ENCODE data around the gene CEP112. TPM values are rescaled to one million over a fixed set of nuclear protein-coding genes. Genes with fewer than 3 reads are reported as not detected.
"Not testable (repeated sequence)": the region's sequence is repeated elsewhere in the genome, so short reads cannot be mapped to it uniquely, and the experiment has no call there.

CEP112 gene
- total and polyA plus RNA-seq, 2 donors = 12.4 to 36.6 TPM

DNA sequence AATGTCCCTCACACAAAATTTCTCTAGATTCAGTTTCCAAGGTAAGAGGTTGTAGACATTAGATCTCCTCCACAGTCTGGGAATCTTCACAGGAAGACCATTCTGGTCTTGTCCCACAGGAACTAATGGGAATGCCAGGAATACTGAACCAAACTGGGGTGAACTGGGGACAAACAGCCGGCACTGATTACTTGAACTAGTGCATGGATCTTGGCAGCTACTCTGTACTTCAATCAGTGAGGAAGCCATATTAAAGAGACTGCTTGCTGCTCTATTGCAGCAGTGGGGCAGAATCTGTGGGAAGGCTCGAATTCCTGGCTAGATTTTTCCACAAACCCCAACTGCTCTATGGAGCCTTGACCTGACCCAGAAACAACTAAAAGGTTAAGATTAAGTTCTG is 361.6 kb downstream of the CEP112 start:
- Histone ChIP-seq H3K4me1 (ENCODE audit: insufficient read depth) (no peaks in the 10 kb centered on the region), H3K36me3 (ENCODE audit: insufficient read depth) (no peaks in the 10 kb centered on the region), H3K4me3 (ENCODE audit: low read depth, low read length) (no peak overlapping the region), H3K27ac (ENCODE audit: low read depth) (no peak overlapping the region)
- DNase-seq (ENCODE audit: extremely low spot score) = no peak
- 94% methylated on average over 2 of the region's 2 CpGs for WGBS

DNA sequence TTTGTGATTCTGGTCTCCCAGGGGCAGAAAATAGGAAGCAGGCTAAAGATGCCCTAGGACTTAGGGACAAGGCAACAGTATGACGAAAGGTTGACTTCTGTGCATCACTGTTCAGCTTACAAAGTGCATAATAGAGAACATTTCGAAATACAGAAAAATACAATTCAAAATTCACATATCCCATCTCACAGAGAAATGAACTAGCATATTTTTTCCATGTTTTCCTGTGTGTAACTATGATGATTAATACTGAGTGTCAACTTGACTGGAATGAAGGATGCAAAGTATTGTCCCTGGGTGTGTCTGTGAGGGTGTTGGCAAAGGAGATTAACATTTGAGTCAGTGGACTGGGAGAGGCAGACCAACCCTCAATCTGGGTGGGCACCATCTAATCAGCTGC is 365.4 kb downstream of the CEP112 start:
- WGBS = 89% methylated on average over 2 of the region's 2 CpGs

DNA sequence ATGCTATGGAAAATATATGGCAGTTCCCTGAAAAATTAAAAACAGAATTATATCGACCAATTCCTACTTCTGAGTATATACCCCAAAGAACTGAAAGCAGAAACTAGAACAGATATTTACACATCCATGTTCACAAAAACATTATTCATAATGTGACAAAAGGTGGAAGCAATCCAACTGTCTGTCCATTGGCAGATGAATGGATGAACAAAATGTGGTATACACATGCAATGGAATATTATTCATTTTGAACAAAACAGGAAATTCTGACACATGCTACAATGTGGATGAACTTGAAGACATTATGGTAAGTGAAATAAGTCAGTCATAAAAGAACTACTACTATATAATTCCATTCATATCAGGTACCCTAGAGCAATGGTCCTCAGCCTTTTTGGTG is 367.0 kb downstream of the CEP112 start:
- no peak overlapping the region for H3K27ac ChIP-seq (ENCODE audit: low read depth)
- no peak overlapping the region for H3K4me3 ChIP-seq (ENCODE audit: low read depth, low read length)
- no peaks in the 10 kb centered on the region for H3K4me1 ChIP-seq (ENCODE audit: insufficient read depth)
- 88% methylated on average over 1 of the region's 1 CpG for WGBS
- no peaks in the 10 kb centered on the region for H3K36me3 ChIP-seq (ENCODE audit: insufficient read depth)
- no peak for DNase-seq (ENCODE audit: extremely low spot score)

More for the DNA sequence above, 365.4 kb downstream of the CEP112 start:
- H3K4me3 ChIP-seq (ENCODE audit: low read depth, low read length); H3K4me1 ChIP-seq (ENCODE audit: insufficient read depth); H3K27ac ChIP-seq (ENCODE audit: low read depth); H3K36me3 ChIP-seq (ENCODE audit: insufficient read depth); DNase-seq (ENCODE audit: extremely low spot score): not testable (repeated sequence)

DNA sequence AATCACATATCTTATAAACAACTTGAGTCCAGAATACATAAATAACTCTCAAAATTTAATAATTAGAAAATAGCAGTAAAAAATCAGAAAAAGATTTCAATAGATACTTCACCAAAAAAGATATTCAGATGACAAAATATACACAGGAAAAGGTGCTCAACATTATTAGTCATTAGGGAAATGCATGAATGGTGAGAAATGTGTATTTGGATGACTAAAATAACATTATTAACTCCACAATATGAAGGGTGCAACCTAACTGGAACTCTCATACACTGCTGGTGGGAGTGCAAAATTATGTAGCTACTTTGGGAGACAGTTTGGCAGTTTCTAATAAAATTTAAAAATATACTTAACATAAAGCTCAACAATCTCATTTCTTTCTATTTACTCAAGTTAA is 368.2 kb downstream of the CEP112 start:
- H3K4me1 ChIP-seq (ENCODE audit: insufficient read depth) = no peaks in the 10 kb centered on the region
- no peak for DNase-seq (ENCODE audit: extremely low spot score)
- H3K27ac ChIP-seq (ENCODE audit: low read depth) = no peak overlapping the region
- no peaks in the 10 kb centered on the region for H3K36me3 ChIP-seq (ENCODE audit: insufficient read depth)
- H3K4me3 ChIP-seq (ENCODE audit: low read depth, low read length) = no peak overlapping the region

DNA sequence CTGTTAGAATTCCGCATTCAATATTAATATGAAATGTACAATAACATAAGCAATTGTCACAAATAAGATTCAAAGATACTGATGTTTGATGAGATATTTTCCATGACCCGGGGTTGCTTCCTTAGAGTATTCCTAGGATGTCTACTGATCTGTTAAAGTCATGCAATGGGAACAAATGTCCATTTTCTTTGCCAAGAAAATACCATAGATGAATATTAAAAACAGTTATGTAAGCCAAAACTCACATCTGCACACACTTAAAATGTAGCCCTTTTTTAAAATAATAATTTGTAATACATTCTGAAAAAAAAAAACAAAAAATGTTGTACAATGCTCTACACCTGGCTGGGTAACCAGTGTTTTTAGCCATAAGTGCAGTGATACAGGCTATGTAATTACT is 371.1 kb downstream of the CEP112 start:
- Histone ChIP-seq H3K27ac (ENCODE audit: low read depth) (no peak overlapping the region), H3K4me3 (ENCODE audit: low read depth, low read length) (no peak overlapping the region), H3K4me1 (ENCODE audit: insufficient read depth) (no peaks in the 10 kb centered on the region), H3K36me3 (ENCODE audit: insufficient read depth) (no peaks in the 10 kb centered on the region)
- DNase-seq (ENCODE audit: extremely low spot score) = no peak
- 84% methylated on average over 2 of the region's 2 CpGs for WGBS

DNA sequence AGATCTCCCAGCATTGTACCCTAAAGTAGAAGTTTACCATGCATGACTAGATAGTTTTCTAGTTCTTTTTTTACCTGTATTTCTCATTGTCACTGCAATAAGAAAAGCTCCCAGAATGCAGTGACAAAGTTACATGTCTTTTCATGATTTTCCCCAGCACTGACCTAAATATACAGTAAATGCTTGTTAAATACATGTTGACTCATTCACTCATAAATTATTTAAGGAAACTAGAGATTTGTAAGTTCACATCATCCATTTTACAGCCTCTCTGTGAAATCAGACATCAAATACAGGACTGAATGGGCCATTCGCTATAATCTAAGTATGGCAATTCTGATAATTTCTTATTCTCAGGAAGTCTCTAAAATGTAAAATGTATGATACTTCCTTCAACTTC is 371.6 kb downstream of the CEP112 start:
- H3K36me3 ChIP-seq (ENCODE audit: insufficient read depth) = no peaks in the 10 kb centered on the region
- H3K4me3 ChIP-seq (ENCODE audit: low read depth, low read length) = no peak overlapping the region
- WGBS = 89% methylated on average over 1 of the region's 1 CpG
- H3K27ac ChIP-seq (ENCODE audit: low read depth) = no peak overlapping the region
- DNase-seq (ENCODE audit: extremely low spot score) = no peak
- H3K4me1 ChIP-seq (ENCODE audit: insufficient read depth) = no peaks in the 10 kb centered on the region

DNA sequence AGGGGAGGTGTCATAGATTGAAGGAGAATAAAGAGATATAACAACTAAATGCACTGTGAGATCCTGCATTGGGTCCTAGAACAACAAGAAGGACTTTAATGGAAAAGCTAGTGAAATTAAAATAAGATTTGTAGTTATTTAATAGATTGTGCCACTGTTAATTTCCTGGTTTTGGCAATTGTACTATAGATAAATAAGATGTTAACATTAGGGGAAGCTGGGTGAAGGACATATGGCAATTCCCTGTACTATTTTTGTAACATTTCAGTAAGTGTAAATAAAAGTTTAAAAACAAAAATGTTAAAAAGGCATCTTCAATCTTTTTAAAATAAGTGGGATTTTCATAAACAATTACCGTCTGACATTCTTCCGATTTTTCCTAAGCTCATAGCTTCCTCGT is 372.1 kb downstream of the CEP112 start:
- H3K4me1 ChIP-seq (ENCODE audit: insufficient read depth) = no peaks in the 10 kb centered on the region
- H3K27ac ChIP-seq (ENCODE audit: low read depth) = no peak overlapping the region
- no peaks in the 10 kb centered on the region for H3K36me3 ChIP-seq (ENCODE audit: insufficient read depth)
- no peak overlapping the region for H3K4me3 ChIP-seq (ENCODE audit: low read depth, low read length)
- 53% methylated on average over 3 of the region's 3 CpGs for WGBS
- DNase-seq (ENCODE audit: extremely low spot score) = no peak

DNA sequence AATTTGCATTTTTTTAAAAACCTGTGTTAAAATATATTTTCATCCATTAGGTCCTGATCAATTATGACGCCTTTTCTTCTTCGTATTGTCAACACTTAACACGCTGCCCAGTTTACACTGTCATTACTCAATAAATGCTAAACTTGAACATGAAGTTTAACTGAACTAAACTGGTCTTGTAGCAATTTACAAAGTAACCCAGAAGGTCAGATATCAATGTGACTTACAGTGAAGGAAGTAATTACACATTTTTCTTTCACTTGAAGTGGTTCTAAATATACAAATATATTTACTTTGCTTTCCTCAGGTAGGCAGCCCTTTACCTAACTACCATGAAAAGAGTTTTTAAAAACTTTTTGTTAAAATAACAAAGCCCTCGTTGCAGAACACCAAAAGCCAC is 374.0 kb downstream of the CEP112 start:
- 90% methylated on average over 4 of the region's 4 CpGs for whole genome bisulfite sequencing
- no peak overlapping the region for H3K27ac ChIP-seq (ENCODE audit: low read depth)
- no peaks in the 10 kb centered on the region for H3K4me1 ChIP-seq (ENCODE audit: insufficient read depth)
- H3K4me3 ChIP-seq (ENCODE audit: low read depth, low read length) = no peak overlapping the region
- no peak for DNase-seq (ENCODE audit: extremely low spot score)
- H3K36me3 ChIP-seq (ENCODE audit: insufficient read depth) = no peaks in the 10 kb centered on the region

DNA sequence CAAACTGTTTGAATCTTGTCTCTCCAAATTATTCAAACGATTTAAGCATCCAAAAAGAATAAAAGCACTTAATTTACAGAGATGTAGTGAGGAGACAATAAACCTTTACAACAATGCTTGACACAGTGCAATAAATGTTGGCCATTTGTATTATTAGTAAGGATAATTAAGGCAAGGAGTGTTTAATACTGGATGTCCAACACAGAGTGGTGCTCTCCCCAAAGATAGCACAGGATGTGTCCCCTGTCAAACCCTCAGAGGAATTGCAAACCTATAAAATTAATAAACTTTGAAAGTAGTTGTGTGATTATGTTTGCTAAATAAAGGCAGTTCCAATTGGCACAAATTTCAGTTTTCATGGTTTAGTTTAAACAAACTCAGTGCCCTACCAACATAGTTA is 377.5 kb downstream of the CEP112 start:
- DNase-seq (ENCODE audit: extremely low spot score) = no peak
- H3K36me3 ChIP-seq (ENCODE audit: insufficient read depth) = no peaks in the 10 kb centered on the region
- 84% methylated on average over 1 of the region's 1 CpG for WGBS
- H3K4me1 ChIP-seq (ENCODE audit: insufficient read depth) = no peaks in the 10 kb centered on the region
- H3K27ac ChIP-seq (ENCODE audit: low read depth) = no peak overlapping the region
- H3K4me3 ChIP-seq (ENCODE audit: low read depth, low read length) = no peak overlapping the region

DNA sequence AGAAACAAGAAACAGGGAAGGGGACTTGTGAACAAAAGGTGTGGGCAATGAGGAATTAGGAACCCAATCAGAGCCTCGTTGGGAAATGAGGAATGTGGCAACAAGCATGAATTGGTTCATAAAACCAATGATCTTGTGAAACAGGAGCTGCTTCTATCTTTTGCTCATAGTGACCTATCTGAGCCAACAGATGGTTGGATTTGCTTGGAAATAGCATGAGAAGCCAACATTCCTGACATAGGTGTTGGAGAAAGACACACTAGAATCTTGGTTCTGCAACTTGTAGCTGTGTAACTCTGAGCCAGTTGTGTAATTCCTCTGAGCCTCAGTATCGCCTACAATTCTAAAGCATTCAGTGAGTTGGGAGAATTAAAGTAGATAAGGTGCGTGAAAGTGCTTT is 378.6 kb downstream of the CEP112 start:
- H3K4me1 ChIP-seq (ENCODE audit: insufficient read depth) = no peaks in the 10 kb centered on the region
- no peak for DNase-seq (ENCODE audit: extremely low spot score)
- no peak overlapping the region for H3K27ac ChIP-seq (ENCODE audit: low read depth)
- no peaks in the 10 kb centered on the region for H3K36me3 ChIP-seq (ENCODE audit: insufficient read depth)
- 81% methylated on average over 3 of the region's 3 CpGs for WGBS
- H3K4me3 ChIP-seq (ENCODE audit: low read depth, low read length) = no peak overlapping the region

DNA sequence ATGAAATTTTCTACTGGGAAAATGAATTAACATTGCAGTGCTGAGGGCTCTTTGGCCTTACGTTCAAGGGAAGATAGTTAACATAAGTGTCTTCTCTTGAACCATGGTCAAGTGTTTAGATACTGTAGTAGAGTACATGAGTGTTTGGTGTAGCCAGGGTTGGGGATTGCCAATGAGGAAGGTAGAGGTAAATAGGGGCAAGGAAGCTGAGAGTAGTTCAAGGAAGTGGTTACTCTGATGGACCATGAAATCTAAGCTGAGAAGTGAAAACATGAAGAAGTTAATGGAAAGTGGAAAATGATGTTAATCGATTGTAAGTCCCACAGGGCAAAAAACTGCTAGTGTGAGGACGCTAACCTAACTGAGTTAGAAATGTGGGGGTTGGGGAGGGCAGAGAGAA is 380.9 kb downstream of the CEP112 start:
- WGBS = 66% methylated on average over 3 of the region's 3 CpGs
- Histone ChIP-seq H3K36me3 (ENCODE audit: insufficient read depth) (no peaks in the 10 kb centered on the region), H3K4me3 (ENCODE audit: low read depth, low read length) (no peak overlapping the region), H3K27ac (ENCODE audit: low read depth) (no peak overlapping the region), H3K4me1 (ENCODE audit: insufficient read depth) (no peaks in the 10 kb centered on the region)
- DNase-seq (ENCODE audit: extremely low spot score) = no peak

DNA sequence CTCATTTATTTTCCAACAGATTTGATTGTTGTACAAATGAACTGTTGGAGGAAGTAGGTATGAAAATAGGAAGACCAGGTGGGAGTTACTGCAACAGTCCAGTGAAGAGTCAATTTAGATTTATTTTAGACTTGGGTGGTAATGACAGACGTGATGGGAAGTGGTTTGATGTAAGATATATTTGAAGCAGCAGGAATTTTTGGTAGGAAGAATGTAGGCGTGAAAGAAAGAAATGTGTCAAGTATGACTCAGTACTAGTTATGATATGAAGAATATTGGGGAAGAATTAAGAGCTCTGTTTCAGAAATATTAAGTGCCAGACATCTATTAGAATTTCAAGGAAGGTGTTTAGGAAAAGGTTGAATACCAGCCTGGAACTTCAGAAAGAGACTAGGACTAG is 382.6 kb downstream of the CEP112 start:
- Histone ChIP-seq H3K4me3 (ENCODE audit: low read depth, low read length) (no peak overlapping the region), H3K36me3 (ENCODE audit: insufficient read depth) (no peaks in the 10 kb centered on the region), H3K27ac (ENCODE audit: low read depth) (peak overlapping the region; percentile 23), H3K4me1 (ENCODE audit: insufficient read depth) (no peaks in the 10 kb centered on the region)
- 90% methylated on average over 2 of the region's 2 CpGs for WGBS
- no peak for DNase-seq (ENCODE audit: extremely low spot score)

DNA sequence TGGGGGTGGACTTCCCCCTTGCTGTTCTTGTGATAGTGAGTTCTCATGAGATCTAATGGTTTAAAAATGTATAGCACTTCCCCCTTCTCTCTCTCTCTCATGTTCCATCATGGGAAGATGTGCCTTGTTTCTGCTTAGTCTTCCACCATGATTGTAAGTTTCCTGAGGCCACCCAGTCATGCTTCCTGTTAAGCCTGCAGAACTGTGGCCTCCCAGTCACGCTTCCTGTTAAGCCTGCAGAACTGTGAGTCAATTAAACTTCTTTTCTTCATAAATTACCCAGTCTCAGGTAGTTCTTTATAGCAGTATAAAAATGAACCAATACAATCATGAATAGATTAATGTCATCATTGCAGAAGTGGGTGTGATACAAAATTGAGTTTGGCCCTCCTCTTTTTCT is 383.4 kb downstream of the CEP112 start:
- not testable (repeated sequence) for DNase-seq (ENCODE audit: extremely low spot score); H3K27ac ChIP-seq (ENCODE audit: low read depth); H3K4me1 ChIP-seq (ENCODE audit: insufficient read depth); H3K36me3 ChIP-seq (ENCODE audit: insufficient read depth); H3K4me3 ChIP-seq (ENCODE audit: low read depth, low read length)
- WGBS = 95% methylated on average over 1 of the region's 1 CpG

DNA sequence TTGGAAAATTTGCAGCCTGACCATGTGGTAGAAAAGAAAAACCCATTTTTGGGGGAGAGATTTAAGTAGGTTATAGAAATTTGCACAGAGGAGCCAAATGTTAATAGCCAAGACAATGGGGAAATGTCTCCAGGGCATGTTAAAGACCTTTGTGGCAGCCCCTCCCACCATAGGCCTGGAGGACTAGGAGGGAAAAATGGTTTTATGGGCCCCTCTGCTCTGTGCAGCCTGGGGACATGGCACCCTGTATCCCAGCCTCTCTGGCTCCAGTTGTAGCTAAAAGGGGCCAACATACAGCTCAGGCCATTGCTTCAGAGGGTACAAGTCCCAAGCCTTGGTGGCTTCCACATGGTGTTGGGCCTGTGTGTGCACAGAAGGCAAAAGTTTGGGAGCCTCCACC is 384.6 kb downstream of the CEP112 start:
- no peaks in the 10 kb centered on the region for H3K36me3 ChIP-seq (ENCODE audit: insufficient read depth)
- no peaks in the 10 kb centered on the region for H3K4me1 ChIP-seq (ENCODE audit: insufficient read depth)
- H3K4me3 ChIP-seq (ENCODE audit: low read depth, low read length) = no peak overlapping the region
- no peak overlapping the region for H3K27ac ChIP-seq (ENCODE audit: low read depth)
- DNase-seq (ENCODE audit: extremely low spot score) = no peak

DNA sequence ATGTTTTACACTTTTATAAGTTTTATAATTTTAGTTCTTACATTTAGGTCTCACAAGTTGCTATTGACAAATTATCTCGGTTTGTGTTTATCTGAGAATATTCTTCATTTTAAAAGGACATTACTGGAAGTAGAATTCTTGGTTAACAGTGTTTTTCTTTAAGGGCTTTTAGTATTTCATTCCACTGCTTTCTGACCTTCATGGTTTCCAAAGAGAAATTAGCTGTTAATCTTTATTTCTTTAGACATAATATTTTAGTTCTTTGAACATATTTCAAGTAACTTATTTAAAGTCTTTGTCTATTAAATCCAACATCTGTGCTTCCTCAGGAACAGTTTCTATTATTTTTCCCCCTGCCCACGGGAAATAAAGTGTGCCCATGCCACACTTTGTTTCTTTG is 390.4 kb downstream of the CEP112 start:
- 92% methylated on average over 2 of the region's 2 CpGs for WGBS
- DNase-seq (ENCODE audit: extremely low spot score) = no peak
- Histone ChIP-seq H3K36me3 (ENCODE audit: insufficient read depth) (no peaks in the 10 kb centered on the region), H3K4me1 (ENCODE audit: insufficient read depth) (no peaks in the 10 kb centered on the region), H3K4me3 (ENCODE audit: low read depth, low read length) (no peak overlapping the region), H3K27ac (ENCODE audit: low read depth) (no peak overlapping the region)
